ENCODE measurements around the gene FNDC7. TPM values are rescaled to one million over a fixed set of nuclear protein-coding genes. Genes with fewer than 3 reads are reported as not detected.
"Not testable (repeated sequence)": the region's sequence is repeated elsewhere in the genome, so short reads cannot be mapped to it uniquely, and the experiment has no call there.

FNDC7 gene
- total RNA-seq, 4 donors from 2014 or later: 0.07 TPM; not detected in 3

- ATAC-seq: peak; percentile 64 to 72
- Histone ChIP-seq H3K4me1 (peaks cover 32 to 36% of the 10 kb centered on the region in 2 donors), H3K9me3 (no peaks in the 10 kb centered on the region), H3K27ac (peak overlapping the region; percentile 95 to 99 (median 96)), H3K4me3 (peak overlapping the region; percentile 83 to 97 (median 91)), H3K36me3 (peaks cover 0 to 28% of the 10 kb centered on the region in 2 donors), H3K27me3 (no peaks in the 10 kb centered on the region)
- peak; percentile 22 to 60 for DNase-seq
- in situ Hi-C loops (cut with MboI; ENCODE audit: low sequenced_read_pairs in 4 of 4) (loop anchor here in 3 of 4 donors (10.0 to 25.0 kb wide), 3 partner anchors 52 to 506 kb away; partner anchors contain the start of genes STXBP3 (in 2 of the 3) and SLC25A24 (in 1 of the 3)), intact Hi-C loops (cut with DNase I; ENCODE audit: low total_unique reads) (loop anchor here (1.0 to 5.0 kb wide), 5 partner anchors 32 to 409 kb away; partner anchors contain the start of genes HENMT1 and STXBP3)
- TF ChIP-seq POLR2A (IDR thresholded peaks at IDR 0.05) (no peak), CTCF (IDR thresholded peaks at IDR 0.05 in 4 of 5, conservative IDR thresholded peaks at IDR 0.05 in 1 of 5) (no peak)
These were observed 19.7 kb upstream of the FNDC7 start for GRCh38 chr1:108692724-108693655.

- no peak for TF ChIP-seq CTCF (IDR thresholded peaks at IDR 0.05 in 4 of 5, conservative IDR thresholded peaks at IDR 0.05 in 1 of 5)
- TF ChIP-seq POLR2A (IDR thresholded peaks at IDR 0.05): no peak
- no peaks in the 10 kb centered on the region for H3K9me3 ChIP-seq
- DNase-seq: no peak
- H3K27ac ChIP-seq: peak overlapping the region; percentile 95 to 99 (median 96)
- peaks cover 3 to 53% of the 10 kb centered on the region in 2 donors for H3K36me3 ChIP-seq
- no peaks in the 10 kb centered on the region for H3K27me3 ChIP-seq
- intact Hi-C loops (cut with DNase I; ENCODE audit: low total_unique reads): no loop called here
- no peak for ATAC-seq
- H3K4me3 ChIP-seq: peak overlapping the region in 1 of 4 donors; percentile 83
- H3K4me1 ChIP-seq: peaks cover 32 to 36% of the 10 kb centered on the region in 2 donors
- in situ Hi-C loops (cut with MboI; ENCODE audit: low sequenced_read_pairs in 4 of 4): loop anchor here in 3 of 4 donors (5.0 to 25.0 kb wide), 4 partner anchors 49 to 508 kb away; partner anchors contain the start of genes STXBP3 (in 3 of the 3) and SLC25A24 (in 1 of the 3)
These were observed 17.2 kb upstream of the FNDC7 start for GRCh38 chr1:108695535-108695934.

- DNase-seq: no peak
- no peak overlapping the region for H3K27ac ChIP-seq
- intact Hi-C loops (cut with DNase I; ENCODE audit: low total_unique reads) (no loop called here), in situ Hi-C loops (cut with MboI; ENCODE audit: low sequenced_read_pairs in 4 of 4) (loop anchor here in 3 of 4 donors (5.0 to 25.0 kb wide), 4 partner anchors 45 to 512 kb away; partner anchors contain the start of genes STXBP3 (in 3 of the 3) and SLC25A24 (in 1 of the 3))
- H3K4me1 ChIP-seq: peaks cover 9 to 12% of the 10 kb centered on the region in 2 donors
- H3K4me3 ChIP-seq: no peak overlapping the region
- TF ChIP-seq CTCF (IDR thresholded peaks at IDR 0.05 in 4 of 5, conservative IDR thresholded peaks at IDR 0.05 in 1 of 5): no peak
- no peak for TF ChIP-seq POLR2A (IDR thresholded peaks at IDR 0.05)
- no peaks in the 10 kb centered on the region for H3K27me3 ChIP-seq
- ATAC-seq: no peak
- H3K9me3 ChIP-seq: no peaks in the 10 kb centered on the region
- H3K36me3 ChIP-seq: peaks cover 3 to 64% of the 10 kb centered on the region in 2 donors
These were observed 13.1 kb upstream of the FNDC7 start for GRCh38 chr1:108699375-108700332.

GRCh38 chr1:108701176-108701849, 11.4 kb upstream of the FNDC7 start:
- TF ChIP-seq CTCF (IDR thresholded peaks at IDR 0.05 in 4 of 5, conservative IDR thresholded peaks at IDR 0.05 in 1 of 5): no peak
- TF ChIP-seq POLR2A (IDR thresholded peaks at IDR 0.05): no peak
- in situ Hi-C loops (cut with MboI; ENCODE audit: low sequenced_read_pairs in 4 of 4): no loop called here
- intact Hi-C loops (cut with DNase I; ENCODE audit: low total_unique reads): no loop called here

GRCh38 chr1:108702109-108702508, 10.6 kb upstream of the FNDC7 start:
- H3K4me1 ChIP-seq; H3K27ac ChIP-seq; H3K4me3 ChIP-seq; ATAC-seq; H3K9me3 ChIP-seq; in situ Hi-C loops (cut with MboI; ENCODE audit: low sequenced_read_pairs in 4 of 4); DNase-seq; intact Hi-C loops (cut with DNase I; ENCODE audit: low total_unique reads); H3K27me3 ChIP-seq: not testable (repeated sequence)
- peaks cover 3 to 44% of the 10 kb centered on the region in 2 donors for H3K36me3 ChIP-seq

More at GRCh38 chr1:108701176-108701849, 11.4 kb upstream of the FNDC7 start:
- H3K36me3 ChIP-seq: peaks cover 3 to 51% of the 10 kb centered on the region in 2 donors
- H3K9me3 ChIP-seq: no peaks in the 10 kb centered on the region
- H3K27ac ChIP-seq: no peak overlapping the region
- DNase-seq (no peak), ATAC-seq (no peak)
- H3K4me1 ChIP-seq: no peaks in the 10 kb centered on the region
- H3K27me3 ChIP-seq: no peaks in the 10 kb centered on the region
- no peak overlapping the region for H3K4me3 ChIP-seq
